AG08395 (cell line): ENCODE results near the gene AFAP1L1.
A peak's percentile ranks its signal among the peaks of the same experiment; 100 is the strongest.

ENCODE experiments used
- DNase-seq: peaks from one replicate; pipeline ENCODE4 v3.0.0; 2012; ENCODE audit warnings: mixed read lengths, low spot score

The AFAP1L1 gene

GRCh38 chr5:149271716-149272563, at the start of gene AFAP1L1:
Gene AFAP1L1 (plus strand): TSS chr5:149271859. CDS start chr5:149271969, 110 bp downstream.
- peak; percentile 73 for DNase-seq

- DNase-seq: no peak
Observed at GRCh38 chr5:149223081-149223848, 48.4 kb upstream of the AFAP1L1 start.

DNA sequence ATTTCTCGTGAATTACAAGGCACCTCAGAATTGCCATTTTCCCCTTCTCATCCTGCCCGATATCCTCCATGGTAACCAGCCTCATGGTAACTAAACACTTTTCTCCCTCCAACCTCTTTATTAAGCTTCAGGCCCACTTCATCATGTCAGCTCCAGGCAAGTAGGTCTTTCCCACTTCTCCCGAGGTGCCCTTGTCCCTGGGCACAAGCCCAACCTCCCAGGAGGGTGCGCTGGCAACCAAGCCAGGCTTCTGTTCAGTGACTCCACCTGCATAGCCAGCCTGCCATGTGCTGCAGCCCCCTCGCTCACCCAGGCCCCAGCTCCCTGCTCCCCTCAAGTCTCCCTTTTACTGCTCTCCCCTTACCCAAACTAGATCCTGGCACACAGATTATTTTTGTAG, 47.4 kb upstream of the AFAP1L1 start:
- DNase-seq: no peak

DNA sequence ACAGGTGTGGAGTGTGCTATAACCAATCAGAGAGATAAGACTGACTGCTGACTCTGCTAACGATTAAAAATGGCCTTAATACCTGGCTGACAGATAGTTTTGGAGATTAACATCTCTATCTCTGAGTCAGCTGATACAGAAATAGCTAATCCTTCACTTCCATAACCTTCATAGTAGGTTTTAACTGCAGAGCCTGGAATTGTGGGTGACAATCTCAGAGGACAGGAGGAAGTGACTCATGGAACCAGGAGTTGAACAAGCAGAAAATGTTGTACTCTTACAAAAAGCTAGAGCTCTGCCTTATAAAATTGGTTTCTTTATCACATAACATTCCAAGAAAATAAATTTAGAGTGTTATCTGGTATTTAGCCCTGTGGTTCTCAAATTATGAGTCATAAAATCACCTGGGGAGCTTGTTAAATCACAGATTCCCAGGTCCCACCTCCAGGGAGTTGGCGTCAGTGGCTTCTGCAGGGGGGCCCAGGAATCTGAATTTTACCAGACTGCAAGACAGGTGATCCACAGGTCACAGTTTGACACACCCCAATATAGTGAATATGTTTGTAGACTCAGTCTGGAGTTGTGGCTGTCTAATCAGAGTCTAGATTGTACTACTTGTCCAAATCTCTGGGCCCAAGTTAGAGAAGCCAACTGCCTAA, 44.4 kb upstream of the AFAP1L1 start:
- DNase-seq: peak; percentile 56

GRCh38 chr5:149228618-149229297, 42.9 kb upstream of the AFAP1L1 start:
- DNase-seq: peak; percentile 92

GRCh38 chr5:149229298-149229937, 42.2 kb upstream of the AFAP1L1 start:
- DNase-seq: no peak

GRCh38 chr5:149235841-149236240, 35.8 kb upstream of the AFAP1L1 start:
- no peak for DNase-seq

DNA sequence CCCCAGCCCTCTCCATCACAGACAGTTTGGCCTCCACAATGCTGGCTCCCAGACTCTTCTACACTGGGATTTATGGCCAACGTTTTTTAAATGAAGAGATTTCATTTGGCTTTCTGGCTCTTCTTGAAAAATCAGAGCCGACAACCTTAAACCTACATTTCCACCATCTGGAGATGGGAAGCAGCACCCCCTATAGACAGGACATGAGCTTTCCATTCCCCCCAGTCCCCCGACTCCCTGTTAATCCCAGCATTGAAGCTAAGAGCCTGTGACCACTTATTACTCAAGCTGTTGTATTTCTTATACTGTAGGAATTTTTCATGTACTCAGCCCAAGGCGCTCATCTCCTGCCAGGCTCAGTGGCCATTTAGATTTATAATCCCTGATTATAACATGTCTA, 34.0 kb upstream of the AFAP1L1 start:
- no peak for DNase-seq

DNA sequence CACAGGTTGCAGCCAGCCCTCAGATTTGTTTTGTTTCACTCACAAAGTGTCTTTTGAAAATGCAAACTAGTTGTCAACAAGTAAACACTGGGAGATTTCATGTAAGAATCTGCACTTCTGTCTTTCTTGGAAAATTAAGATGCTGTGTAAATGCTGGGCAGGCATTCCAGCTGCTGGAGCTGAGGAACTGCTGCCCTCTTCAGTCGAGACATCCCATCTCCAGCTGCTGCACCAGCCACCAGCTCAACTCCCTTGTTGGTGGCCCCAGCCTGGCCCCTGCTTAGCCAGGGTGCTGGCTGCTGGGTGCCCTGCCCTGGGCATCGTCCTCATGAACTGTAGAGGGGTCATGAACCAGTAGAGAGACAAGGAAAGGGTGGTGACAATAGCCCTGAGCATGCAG, 33.1 kb upstream of the AFAP1L1 start:
- peak; percentile 12 for DNase-seq

- DNase-seq: no peak
Observed at GRCh38 chr5:149239917-149240316, 31.7 kb upstream of the AFAP1L1 start.

DNA sequence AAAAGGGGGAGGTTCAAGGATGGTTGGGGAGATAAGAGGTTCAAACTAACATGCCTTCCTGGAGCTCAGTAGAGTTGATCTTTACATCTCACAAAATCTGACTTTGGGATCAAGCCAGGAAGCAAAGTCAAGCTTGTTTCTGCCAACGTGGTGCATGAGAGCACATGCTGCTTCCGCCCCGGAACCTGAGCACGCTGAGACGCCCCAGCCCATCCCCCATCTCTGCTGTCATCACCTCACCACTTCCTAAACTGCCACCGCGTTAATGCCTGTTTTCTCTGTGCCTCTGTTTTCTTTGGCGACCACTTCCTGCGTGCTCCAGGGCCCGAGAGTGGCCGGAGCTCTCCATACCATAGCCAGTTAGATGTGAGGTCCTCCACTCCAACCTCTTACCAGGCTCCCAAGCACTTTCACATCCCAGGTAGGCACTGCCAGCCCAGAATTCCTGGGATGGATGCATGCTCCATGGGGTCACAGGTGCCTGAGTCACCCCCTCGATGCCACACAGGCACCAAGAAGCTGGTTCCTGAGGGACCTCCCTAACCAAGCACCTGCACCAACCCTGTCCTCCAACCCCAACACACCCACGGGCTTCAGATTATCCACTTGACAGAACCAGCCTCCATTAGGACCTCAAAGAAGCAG, 31.2 kb upstream of the AFAP1L1 start:
- DNase-seq: no peak

- DNase-seq: no peak
Observed at GRCh38 chr5:149242339-149242738, 29.3 kb upstream of the AFAP1L1 start.

DNA sequence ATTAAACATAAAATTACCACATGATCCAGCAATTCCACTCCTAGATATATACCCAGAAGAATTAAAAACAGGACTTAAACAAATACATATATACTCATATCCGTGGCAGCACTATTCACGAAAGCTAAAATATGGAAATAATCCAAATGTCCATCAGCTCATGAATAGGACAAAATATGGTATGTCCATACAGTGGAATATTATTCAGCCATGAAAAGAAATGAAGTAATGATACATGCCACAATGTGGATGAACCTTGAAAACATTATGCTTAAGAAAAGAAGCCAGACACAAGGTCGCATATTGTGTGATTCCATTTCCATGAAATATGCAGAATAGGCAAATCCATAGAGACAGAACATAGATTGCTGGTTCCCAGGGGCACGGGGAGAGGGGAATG, 24.8 kb upstream of the AFAP1L1 start:
- no peak for DNase-seq

DNA sequence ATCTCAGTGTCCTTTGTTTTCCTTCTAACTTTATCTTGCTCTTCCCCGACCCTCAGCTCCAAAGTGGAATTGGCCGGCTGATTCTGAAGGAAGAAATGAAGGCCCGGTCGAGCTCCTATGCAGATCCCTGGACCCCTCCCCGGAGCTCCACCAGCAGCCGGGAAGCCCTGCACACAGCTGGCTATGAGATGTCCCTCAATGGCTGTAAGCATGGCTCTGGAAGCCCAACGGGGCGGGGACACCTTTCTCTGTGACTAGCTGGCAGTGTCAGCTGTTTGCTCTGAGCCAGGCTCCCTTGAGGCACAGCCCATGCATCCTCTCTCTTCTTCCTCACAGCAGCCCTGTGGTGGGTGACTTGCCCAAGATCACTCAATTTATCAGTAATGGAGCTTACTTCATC, 23.9 kb upstream of the AFAP1L1 start:
- DNase-seq: no peak

- no peak for DNase-seq
Observed at GRCh38 chr5:149251546-149251945, 20.1 kb upstream of the AFAP1L1 start.

DNA sequence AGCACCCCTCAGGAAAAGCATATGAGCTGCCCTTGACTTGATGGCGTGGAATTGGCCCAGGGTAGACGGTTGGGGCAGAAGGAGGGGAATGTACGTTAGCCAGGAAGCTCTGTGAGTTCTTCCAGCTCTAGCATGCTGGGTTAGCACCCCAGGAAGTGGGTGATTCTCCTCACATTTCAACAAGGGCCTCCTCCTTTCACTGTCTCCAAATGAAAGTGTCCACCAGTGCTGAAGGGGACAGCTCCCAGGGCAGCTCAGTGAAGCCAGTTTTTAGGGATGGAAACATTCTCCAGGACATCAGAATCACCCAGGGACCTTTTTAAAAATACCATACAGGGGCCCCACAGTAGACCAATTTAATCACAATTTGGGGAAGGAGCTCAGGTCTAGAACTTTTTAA, 17.2 kb upstream of the AFAP1L1 start:
- DNase-seq: peak; percentile 70

DNA sequence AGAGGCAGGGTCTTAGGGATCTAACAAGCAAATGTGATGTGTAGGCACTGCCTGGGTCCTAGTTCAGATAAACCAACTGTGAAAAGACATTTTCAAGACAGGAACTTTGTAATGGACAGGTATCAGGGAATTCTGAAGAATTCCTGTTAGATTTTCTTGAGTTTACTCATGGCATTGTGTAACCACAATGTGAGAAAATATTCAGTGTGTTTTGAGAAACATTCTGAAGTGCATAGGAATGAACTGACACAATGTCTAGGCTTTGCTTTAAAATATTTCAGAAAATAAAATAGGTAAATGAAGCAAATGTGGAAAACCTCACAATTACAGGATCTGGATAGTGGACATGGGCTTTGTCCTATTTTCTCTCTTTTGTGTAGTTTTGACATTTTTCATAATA, 15.2 kb upstream of the AFAP1L1 start:
- peak; percentile 31 for DNase-seq

GRCh38 chr5:149257131-149257530, 14.5 kb upstream of the AFAP1L1 start:
- no peak for DNase-seq

DNA sequence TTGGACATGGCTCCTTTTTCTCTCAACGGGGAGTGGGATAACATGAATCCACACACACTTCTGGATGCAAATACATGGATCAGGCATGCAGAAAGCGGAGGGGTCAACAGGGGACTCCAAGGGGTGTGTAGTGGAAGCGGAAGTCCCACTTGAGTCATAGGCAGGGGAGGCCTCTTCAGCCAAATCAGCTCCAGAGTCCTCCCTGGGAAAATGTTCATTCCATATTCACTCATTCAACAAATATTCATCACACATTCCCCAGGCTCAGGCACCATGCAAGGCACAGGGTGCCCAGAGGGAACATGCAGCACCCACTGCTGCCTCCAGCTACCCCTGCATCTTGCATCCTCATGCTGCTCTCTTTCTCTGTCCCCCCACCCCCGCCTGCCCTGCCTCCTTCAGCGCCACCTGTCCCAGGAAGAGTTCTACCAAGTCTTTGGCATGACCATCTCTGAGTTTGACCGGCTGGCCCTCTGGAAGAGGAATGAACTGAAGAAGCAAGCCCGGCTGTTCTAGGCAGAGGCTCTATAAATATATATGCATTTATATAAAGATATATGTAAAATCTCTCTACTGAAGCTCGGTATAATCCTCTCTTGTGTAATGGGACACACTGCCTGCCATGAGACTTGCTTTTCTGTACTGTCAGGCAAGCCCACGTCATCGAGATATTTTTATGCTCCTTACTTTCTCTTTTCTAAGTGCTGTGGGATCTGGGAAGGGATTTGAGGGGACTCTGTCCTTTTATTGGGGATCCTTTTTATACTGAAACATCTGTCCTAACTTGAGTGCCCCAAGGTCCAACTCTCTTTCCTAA, 13.6 kb upstream of the AFAP1L1 start:
- peak; percentile 68 for DNase-seq

GRCh38 chr5:149260761-149261160, 10.9 kb upstream of the AFAP1L1 start:
- no peak for DNase-seq
